HG03097 (cell line): ENCODE data around the gene NPHS1.
"Not testable (repeated sequence)": the region's sequence is repeated elsewhere in the genome, so short reads cannot be mapped to it uniquely, and the experiment has no call there.

Experiments used
- ATAC-seq: cut with Tn5 transposase; IDR thresholded peaks from one replicate; pipeline ENCODE4 v1.9.1; 2021; ENCODE audit not compliant: unreplicated experiment, low FRiP score

The NPHS1 gene

GRCh38 chr19:35813043-35813890 lies 39.0 kb downstream of the NPHS1 start:
- no peak for ATAC-seq

- no peak for ATAC-seq
Measured at GRCh38 chr19:35812220-35813042, 39.9 kb downstream of the NPHS1 start, which contains the start of gene PRODH2. Gene PRODH2, minus strand, starts transcription at chr19:35812845. Its CDS starts 40 bp downstream, at chr19:35812805.

GRCh38 chr19:35811317-35812219 lies 40.7 kb downstream of the NPHS1 start:
- no peak for ATAC-seq

GRCh38 chr19:35807633-35808032 lies 44.7 kb downstream of the NPHS1 start:
- ATAC-seq, result no peak

GRCh38 chr19:35806597-35806996 lies 45.7 kb downstream of the NPHS1 start:
- ATAC-seq, result no peak

- ATAC-seq, result no peak
Measured at GRCh38 chr19:35805526-35806102, 46.7 kb downstream of the NPHS1 start.

- no peak for ATAC-seq
Measured at GRCh38 chr19:35801828-35802227, 50.5 kb downstream of the NPHS1 start.

- ATAC-seq, result no peak
Measured at GRCh38 chr19:35797663-35798062, 54.6 kb downstream of the NPHS1 start.

- ATAC-seq, result no peak
Measured at GRCh38 chr19:35796645-35797542, 55.4 kb downstream of the NPHS1 start.

GRCh38 chr19:35795564-35795963 lies 56.7 kb downstream of the NPHS1 start:
- ATAC-seq, result not testable (repeated sequence)

- ATAC-seq, result no peak
Measured at GRCh38 chr19:35793381-35794165, 58.7 kb downstream of the NPHS1 start.

GRCh38 chr19:35792888-35793287 lies 59.4 kb downstream of the NPHS1 start:
- ATAC-seq, result no peak

- ATAC-seq, result no peak
Measured at GRCh38 chr19:35792312-35792711, 60.0 kb downstream of the NPHS1 start.

- no peak for ATAC-seq
Measured at GRCh38 chr19:35791814-35792279, 60.5 kb downstream of the NPHS1 start.

- ATAC-seq, result no peak
Measured at GRCh38 chr19:35790981-35791813, 61.1 kb downstream of the NPHS1 start.

GRCh38 chr19:35789978-35790944 lies 62.0 kb downstream of the NPHS1 start:
- no peak for ATAC-seq
